ENCODE results near the gene KLHL29. TPM values are rescaled to one million over a fixed set of nuclear protein-coding genes. Genes with fewer than 3 reads are reported as not detected.

The KLHL29 gene
- total RNA-seq, 2 experiments from 2014 or later, result 0.10 to 0.33 TPM

- Mint-ChIP-seq H3K4me1 (peaks cover 9% of the 10 kb centered on the region), H3K27me3 (peaks cover 24% of the 10 kb centered on the region), H3K27ac (no peak overlapping the region), H3K9me3 (no peaks in the 10 kb centered on the region), H3K36me3 (ENCODE audit: low read depth) (no peaks in the 10 kb centered on the region), H3K4me3 (no peak overlapping the region)
- ChIA-PET CTCF (no interaction called here), POLR2A (no interaction called here)
- no peak for DNase-seq
Observed at GRCh38 chr2:23509596-23510292, 124.8 kb downstream of the KLHL29 start.

GRCh38 chr2:23510471-23510870, 125.5 kb downstream of the KLHL29 start:
- ChIA-PET CTCF (no interaction called here), POLR2A (no interaction called here)
- no peaks in the 10 kb centered on the region for H3K9me3 Mint-ChIP-seq
- H3K27me3 Mint-ChIP-seq, result peaks cover 32% of the 10 kb centered on the region
- no peak overlapping the region for H3K27ac Mint-ChIP-seq
- peaks cover 11% of the 10 kb centered on the region for H3K4me1 Mint-ChIP-seq
- no peaks in the 10 kb centered on the region for H3K36me3 Mint-ChIP-seq (ENCODE audit: low read depth)
- H3K4me3 Mint-ChIP-seq, result no peak overlapping the region
- DNase-seq, result no peak

- H3K36me3 Mint-ChIP-seq (ENCODE audit: low read depth), result no peaks in the 10 kb centered on the region
- H3K4me3 Mint-ChIP-seq, result no peak overlapping the region
- peaks cover 3% of the 10 kb centered on the region for H3K4me1 Mint-ChIP-seq
- H3K9me3 Mint-ChIP-seq, result no peaks in the 10 kb centered on the region
- peaks cover 40% of the 10 kb centered on the region for H3K27me3 Mint-ChIP-seq
- CTCF ChIA-PET, result no interaction called here
- no peak for DNase-seq
- H3K27ac Mint-ChIP-seq, result no peak overlapping the region
- POLR2A ChIA-PET, result no interaction called here
Observed at GRCh38 chr2:23512778-23513177, 127.8 kb downstream of the KLHL29 start.

- CTCF ChIA-PET, result no interaction called here
- Mint-ChIP-seq H3K4me1 (peaks cover 3% of the 10 kb centered on the region), H3K4me3 (no peak overlapping the region), H3K36me3 (ENCODE audit: low read depth) (no peaks in the 10 kb centered on the region), H3K27ac (no peak overlapping the region), H3K9me3 (no peaks in the 10 kb centered on the region), H3K27me3 (peaks cover 38% of the 10 kb centered on the region)
- POLR2A ChIA-PET, result no interaction called here
- DNase-seq, result no peak
Observed at GRCh38 chr2:23513245-23513871, 128.4 kb downstream of the KLHL29 start.

GRCh38 chr2:23513872-23514793, 129.2 kb downstream of the KLHL29 start:
- ChIA-PET CTCF (no interaction called here), POLR2A (no interaction called here)
- no peak overlapping the region for H3K4me3 Mint-ChIP-seq
- no peak for DNase-seq
- no peak overlapping the region for H3K27ac Mint-ChIP-seq
- H3K4me1 Mint-ChIP-seq, result peaks cover 3% of the 10 kb centered on the region
- no peaks in the 10 kb centered on the region for H3K9me3 Mint-ChIP-seq
- H3K27me3 Mint-ChIP-seq, result peaks cover 35% of the 10 kb centered on the region
- no peaks in the 10 kb centered on the region for H3K36me3 Mint-ChIP-seq (ENCODE audit: low read depth)

GRCh38 chr2:23516520-23517256, 131.7 kb downstream of the KLHL29 start:
- no peak overlapping the region for H3K4me3 Mint-ChIP-seq
- peaks cover 27% of the 10 kb centered on the region for H3K27me3 Mint-ChIP-seq
- H3K36me3 Mint-ChIP-seq (ENCODE audit: low read depth), result no peaks in the 10 kb centered on the region
- H3K9me3 Mint-ChIP-seq, result no peaks in the 10 kb centered on the region
- POLR2A ChIA-PET, result no interaction called here
- peaks cover 3% of the 10 kb centered on the region for H3K4me1 Mint-ChIP-seq
- CTCF ChIA-PET, result no interaction called here
- no peak overlapping the region for H3K27ac Mint-ChIP-seq
- no peak for DNase-seq

- Mint-ChIP-seq H3K4me3 (no peak overlapping the region), H3K4me1 (peaks cover 3% of the 10 kb centered on the region), H3K36me3 (ENCODE audit: low read depth) (no peaks in the 10 kb centered on the region), H3K9me3 (no peaks in the 10 kb centered on the region), H3K27me3 (peaks cover 27% of the 10 kb centered on the region), H3K27ac (no peak overlapping the region)
- CTCF ChIA-PET, result no interaction called here
- POLR2A ChIA-PET, result no interaction called here
- DNase-seq, result no peak
Observed at GRCh38 chr2:23518481-23519333, 133.7 kb downstream of the KLHL29 start.

GRCh38 chr2:23519334-23519651, 134.3 kb downstream of the KLHL29 start:
- Mint-ChIP-seq H3K27ac (no peak overlapping the region), H3K36me3 (ENCODE audit: low read depth) (no peaks in the 10 kb centered on the region), H3K4me1 (peaks cover 3% of the 10 kb centered on the region), H3K27me3 (peaks cover 24% of the 10 kb centered on the region), H3K4me3 (no peak overlapping the region), H3K9me3 (no peaks in the 10 kb centered on the region)
- no peak for DNase-seq
- ChIA-PET CTCF (interaction anchor here (0.6 kb wide), 1 partner anchor 104 kb away, joined by 3 read pairs; no protein-coding TSS in a partner anchor), POLR2A (no interaction called here)

- peaks cover 3% of the 10 kb centered on the region for H3K4me1 Mint-ChIP-seq
Observed at GRCh38 chr2:23520256-23520655, 135.3 kb downstream of the KLHL29 start.

GRCh38 chr2:23521060-23521459, 136.1 kb downstream of the KLHL29 start:
- no peak overlapping the region for H3K4me3 Mint-ChIP-seq
- no peaks in the 10 kb centered on the region for H3K36me3 Mint-ChIP-seq (ENCODE audit: low read depth)
- H3K4me1 Mint-ChIP-seq, result peaks cover 4% of the 10 kb centered on the region
- H3K27me3 Mint-ChIP-seq, result peaks cover 14% of the 10 kb centered on the region
- no peak overlapping the region for H3K27ac Mint-ChIP-seq
- CTCF ChIA-PET, result no interaction called here
- no peak for DNase-seq
- POLR2A ChIA-PET, result no interaction called here
- H3K9me3 Mint-ChIP-seq, result no peaks in the 10 kb centered on the region

More at GRCh38 chr2:23520256-23520655, 135.3 kb downstream of the KLHL29 start:
- Mint-ChIP-seq H3K27me3 (peaks cover 15% of the 10 kb centered on the region), H3K9me3 (no peaks in the 10 kb centered on the region), H3K36me3 (ENCODE audit: low read depth) (no peaks in the 10 kb centered on the region), H3K27ac (no peak overlapping the region), H3K4me3 (no peak overlapping the region)
- POLR2A ChIA-PET, result no interaction called here
- CTCF ChIA-PET, result no interaction called here
- DNase-seq, result no peak

- no peaks in the 10 kb centered on the region for H3K9me3 Mint-ChIP-seq
- H3K27ac Mint-ChIP-seq, result no peak overlapping the region
- no peaks in the 10 kb centered on the region for H3K36me3 Mint-ChIP-seq (ENCODE audit: low read depth)
- DNase-seq, result no peak
- no peak overlapping the region for H3K4me3 Mint-ChIP-seq
- peaks cover 7% of the 10 kb centered on the region for H3K4me1 Mint-ChIP-seq
- ChIA-PET POLR2A (no interaction called here), CTCF (no interaction called here)
- H3K27me3 Mint-ChIP-seq, result peaks cover 9% of the 10 kb centered on the region
Observed at GRCh38 chr2:23522726-23523372, 137.9 kb downstream of the KLHL29 start.
